Vagina (tissue), 2 donors: ENCODE measurements around the gene ACSM5.
"Not testable (repeated sequence)": the region's sequence is repeated elsewhere in the genome, so short reads cannot be mapped to it uniquely, and the experiment has no call there.

Source experiments
- POLR2AphosphoS5 ChIP-seq, 2 donors: sonication (generic); formaldehyde crosslinking; IDR thresholded peaks; one replicate each; pipeline ENCODE4 v1.9.0; 2017; ENCODE audit warnings: antibody characterized with exemption in 2 of 2, mild to moderate bottlenecking in 2 of 2, low read depth in 1 of 2; ENCODE audit not compliant: insufficient read depth in 1 of 2
- TF ChIP-seq, protein P1 (sequence below), 3 experiments: fragments of 450-650 bp in 2 of 3; fragments of 200-600 bp in 1 of 3; sonication (generic) in 1 of 3; IDR thresholded peaks; one replicate each; pipeline ENCODE4 v1.5.1; 2017 to 2019; ENCODE audit warnings: antibody characterized with exemption in 3 of 3, mild to moderate bottlenecking in 2 of 3, moderate library complexity in 2 of 3

DNA sequence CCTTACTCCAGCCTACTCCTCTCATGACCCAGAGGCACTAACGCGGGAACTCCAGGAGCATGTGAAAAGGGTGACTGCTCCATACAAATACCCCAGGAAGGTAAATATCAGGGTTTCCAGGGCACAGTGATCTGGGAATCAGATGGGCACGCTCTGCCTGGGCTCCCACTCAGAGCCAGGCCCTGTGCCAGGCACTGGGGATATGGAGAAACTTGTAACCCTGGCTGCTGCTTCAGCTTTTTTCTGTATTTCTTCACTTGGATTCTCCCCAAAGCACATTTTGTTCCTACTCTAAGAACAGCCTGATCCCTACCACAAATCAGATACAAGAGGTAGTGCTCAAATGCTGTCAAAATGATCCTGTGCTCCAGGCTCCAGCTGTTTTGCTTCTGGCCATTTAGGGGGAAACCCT is 30.5 kb downstream of the ACSM5 start:
- TF ChIP-seq, protein P1, sequence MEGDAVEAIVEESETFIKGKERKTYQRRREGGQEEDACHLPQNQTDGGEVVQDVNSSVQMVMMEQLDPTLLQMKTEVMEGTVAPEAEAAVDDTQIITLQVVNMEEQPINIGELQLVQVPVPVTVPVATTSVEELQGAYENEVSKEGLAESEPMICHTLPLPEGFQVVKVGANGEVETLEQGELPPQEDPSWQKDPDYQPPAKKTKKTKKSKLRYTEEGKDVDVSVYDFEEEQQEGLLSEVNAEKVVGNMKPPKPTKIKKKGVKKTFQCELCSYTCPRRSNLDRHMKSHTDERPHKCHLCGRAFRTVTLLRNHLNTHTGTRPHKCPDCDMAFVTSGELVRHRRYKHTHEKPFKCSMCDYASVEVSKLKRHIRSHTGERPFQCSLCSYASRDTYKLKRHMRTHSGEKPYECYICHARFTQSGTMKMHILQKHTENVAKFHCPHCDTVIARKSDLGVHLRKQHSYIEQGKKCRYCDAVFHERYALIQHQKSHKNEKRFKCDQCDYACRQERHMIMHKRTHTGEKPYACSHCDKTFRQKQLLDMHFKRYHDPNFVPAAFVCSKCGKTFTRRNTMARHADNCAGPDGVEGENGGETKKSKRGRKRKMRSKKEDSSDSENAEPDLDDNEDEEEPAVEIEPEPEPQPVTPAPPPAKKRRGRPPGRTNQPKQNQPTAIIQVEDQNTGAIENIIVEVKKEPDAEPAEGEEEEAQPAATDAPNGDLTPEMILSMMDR (IDR thresholded peaks at IDR 0.05): not testable (repeated sequence)
- not testable (repeated sequence) for TF ChIP-seq POLR2AphosphoS5 (IDR thresholded peaks at IDR 0.05; ENCODE audit: insufficient read depth in 1 of 2, low read depth in 1 of 2)
